Measurements from ENCODE around the gene ENAM.
"Not testable (repeated sequence)": the region's sequence is repeated elsewhere in the genome, so short reads cannot be mapped to it uniquely, and the experiment has no call there.

The ENAM gene

GRCh38 chr4:70691661-70692060, 63.1 kb downstream of the ENAM start:
- Histone ChIP-seq H3K4me2 (ENCODE audit: low read length) (no peak overlapping the region), H3K4ac (ENCODE audit: low read depth, low read length) (no peak overlapping the region), H2BK5ac (ENCODE audit: low read depth, low read length, poor library complexity) (no peak overlapping the region), H3K36me3 (ENCODE audit: control insufficient read depth in 1 of 2, insufficient read depth in 2 of 2, low read length in 2 of 2) (peaks cover 2 to 5% of the 10 kb centered on the region in 2 experiments), H2AK5ac (ENCODE audit: low read length) (no peak overlapping the region), H3K27ac (ENCODE audit: low read depth, low read length) (no peak overlapping the region), H4K8ac (ENCODE audit: low read depth, low read length) (no peak overlapping the region), H2BK12ac (ENCODE audit: low read length) (no peak overlapping the region), H3K9ac (ENCODE audit: low read length) (no peak overlapping the region), H3K4me1 (ENCODE audit: control insufficient read depth in 1 of 2, insufficient read depth in 2 of 2, low read length in 2 of 2) (peaks cover 5 to 6% of the 10 kb centered on the region in 2 experiments), H3K23ac (ENCODE audit: low read length) (no peak overlapping the region), H3K27me3 (ENCODE audit: insufficient read depth, low read length) (no peaks in the 10 kb centered on the region), H3K4me3 (ENCODE audit: low read depth, low read length) (no peak overlapping the region), H3K79me2 (ENCODE audit: control insufficient read depth, insufficient read depth, low read length, poor library complexity) (peaks cover 10% of the 10 kb centered on the region), H3K14ac (ENCODE audit: low read length) (no peak overlapping the region), H3K18ac (ENCODE audit: low read length) (no peak overlapping the region), H3K9me3 (ENCODE audit: insufficient read depth, low read depth, low read length) (no peaks in the 10 kb centered on the region), H2BK120ac (ENCODE audit: insufficient read depth, low read length, poor library complexity) (no peak overlapping the region), H3K79me1 (ENCODE audit: low read length) (peaks cover 8% of the 10 kb centered on the region), H4K12ac (ENCODE audit: low read depth, low read length) (no peak overlapping the region), H4K91ac (ENCODE audit: low read depth, low read length) (no peak overlapping the region), H2AFZ (ENCODE audit: insufficient read depth, low read length, poor library complexity) (no peak overlapping the region)
- no CpG with 5 or more reads among the region's 1 CpG for WGBS (ENCODE audit: extremely low coverage, insufficient coverage, insufficient read length)
- DNase-seq: no peak

- H2AFZ ChIP-seq (ENCODE audit: insufficient read depth, low read length, poor library complexity); H2BK12ac ChIP-seq (ENCODE audit: low read length); H3K79me2 ChIP-seq (ENCODE audit: control insufficient read depth, insufficient read depth, low read length, poor library complexity); H3K9ac ChIP-seq (ENCODE audit: low read length); H3K27me3 ChIP-seq (ENCODE audit: insufficient read depth, low read length); H4K91ac ChIP-seq (ENCODE audit: low read depth, low read length); H3K4me3 ChIP-seq (ENCODE audit: low read depth, low read length); H3K14ac ChIP-seq (ENCODE audit: low read length); H3K4me2 ChIP-seq (ENCODE audit: low read length); H3K18ac ChIP-seq (ENCODE audit: low read length); H3K36me3 ChIP-seq (ENCODE audit: control insufficient read depth in 1 of 2, insufficient read depth in 2 of 2, low read length in 2 of 2); H4K12ac ChIP-seq (ENCODE audit: low read depth, low read length); H3K23ac ChIP-seq (ENCODE audit: low read length); H3K27ac ChIP-seq (ENCODE audit: low read depth, low read length); H3K79me1 ChIP-seq (ENCODE audit: low read length); H3K9me3 ChIP-seq (ENCODE audit: insufficient read depth, low read depth, low read length); DNase-seq; H2AK5ac ChIP-seq (ENCODE audit: low read length); H3K4ac ChIP-seq (ENCODE audit: low read depth, low read length); H2BK120ac ChIP-seq (ENCODE audit: insufficient read depth, low read length, poor library complexity); H3K4me1 ChIP-seq (ENCODE audit: control insufficient read depth in 1 of 2, insufficient read depth in 2 of 2, low read length in 2 of 2); H4K8ac ChIP-seq (ENCODE audit: low read depth, low read length); H2BK5ac ChIP-seq (ENCODE audit: low read depth, low read length, poor library complexity): not testable (repeated sequence)
- no CpG with 5 or more reads among the region's 7 CpGs for WGBS (ENCODE audit: extremely low coverage, insufficient coverage, insufficient read length)
Observed at GRCh38 chr4:70694633-70695032, 66.1 kb downstream of the ENAM start.
